HG02870 (cell line): ENCODE data around the gene DUSP1.

ENCODE experiments used
- ATAC-seq: cut with Tn5 transposase; IDR thresholded peaks from one replicate; pipeline ENCODE4 v1.9.1; 2021; ENCODE audit warnings: mild to moderate bottlenecking, moderate library complexity; ENCODE audit not compliant: unreplicated experiment

The DUSP1 gene

DNA sequence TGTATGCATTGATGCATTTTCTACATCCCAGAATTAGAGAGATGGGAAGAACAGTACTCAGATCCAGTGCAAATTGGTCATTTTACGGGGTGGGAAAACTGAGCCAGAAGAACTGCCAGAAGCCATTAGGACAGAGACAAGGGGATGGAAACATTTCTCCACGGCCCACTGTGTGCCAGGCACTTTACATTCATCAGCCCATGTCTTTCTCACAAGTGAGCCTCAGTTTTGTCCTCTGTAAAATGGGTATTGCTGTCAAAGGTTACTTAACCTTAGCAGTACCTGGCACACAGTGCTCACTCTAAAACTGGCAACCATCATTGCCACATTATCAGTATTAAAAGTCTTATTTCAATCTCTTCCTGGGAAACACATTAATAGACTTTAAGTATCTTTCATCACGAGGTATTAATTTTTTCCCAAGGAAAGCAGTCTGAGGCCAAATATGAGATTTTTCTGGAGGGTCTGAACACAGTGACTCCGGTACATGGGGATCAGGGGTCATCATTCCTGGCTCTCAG, 5.2 kb downstream of the DUSP1 start:
- ATAC-seq: no peak

DNA sequence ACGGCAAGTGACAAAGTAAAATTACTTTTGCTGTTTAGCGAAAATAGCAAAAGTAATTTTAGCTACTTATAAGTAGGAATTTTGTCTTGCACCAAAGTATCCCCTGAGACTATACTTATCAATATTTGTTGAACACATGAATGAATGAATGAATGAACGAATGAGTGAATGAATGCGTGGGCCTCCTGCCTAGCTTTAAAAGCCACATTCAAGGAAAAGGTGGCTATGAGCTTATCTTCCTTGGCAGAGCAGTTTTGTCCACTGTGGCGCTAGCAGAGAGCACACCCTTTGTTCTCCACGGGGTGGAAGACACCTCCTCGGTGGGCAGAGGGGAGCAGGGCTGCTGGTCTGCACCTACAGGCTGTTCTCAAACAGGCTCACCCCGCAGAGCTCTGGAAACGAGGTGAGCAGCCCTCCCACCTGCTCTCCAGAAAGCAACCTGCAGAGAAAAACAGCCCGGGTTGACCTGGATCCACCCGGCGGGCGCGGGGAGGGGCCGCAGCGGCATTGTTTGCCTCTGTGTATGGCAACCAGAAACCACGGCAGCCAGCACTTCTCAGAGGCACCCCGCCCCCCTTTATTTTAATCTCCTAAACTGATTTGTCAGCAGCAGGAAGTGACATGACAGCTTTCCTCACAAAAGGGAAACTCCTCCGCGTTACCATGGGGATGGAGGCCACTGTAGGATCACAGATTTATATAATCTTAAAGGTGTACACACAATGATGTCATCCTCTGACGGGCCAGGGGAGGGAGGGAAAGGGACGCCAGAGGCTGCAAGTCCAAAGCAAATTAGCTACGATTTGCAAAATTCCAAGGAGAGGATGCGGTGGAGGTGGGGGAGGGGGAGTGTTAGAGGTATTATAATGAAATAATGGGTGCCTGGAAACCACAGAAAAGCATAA, 5.9 kb downstream of the DUSP1 start:
- peak; percentile 89 for ATAC-seq

DNA sequence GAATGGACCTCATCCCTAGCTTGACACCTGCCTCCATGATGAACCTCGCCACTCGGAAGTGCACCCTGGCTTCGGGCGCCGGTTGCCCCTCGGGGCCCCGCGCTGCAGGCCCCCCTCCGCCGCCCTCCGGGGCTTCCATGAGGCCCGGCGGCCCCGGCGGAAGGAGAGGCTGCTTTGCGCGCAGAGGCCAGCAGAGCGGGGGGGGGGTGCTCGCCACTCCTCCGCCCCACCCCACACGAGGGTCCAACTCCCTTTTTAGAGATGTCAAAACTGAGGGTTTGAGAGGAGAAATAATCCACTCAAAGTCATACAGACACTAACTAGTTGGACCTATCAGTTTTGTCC, 7.9 kb downstream of the DUSP1 start:
- no peak for ATAC-seq

DNA sequence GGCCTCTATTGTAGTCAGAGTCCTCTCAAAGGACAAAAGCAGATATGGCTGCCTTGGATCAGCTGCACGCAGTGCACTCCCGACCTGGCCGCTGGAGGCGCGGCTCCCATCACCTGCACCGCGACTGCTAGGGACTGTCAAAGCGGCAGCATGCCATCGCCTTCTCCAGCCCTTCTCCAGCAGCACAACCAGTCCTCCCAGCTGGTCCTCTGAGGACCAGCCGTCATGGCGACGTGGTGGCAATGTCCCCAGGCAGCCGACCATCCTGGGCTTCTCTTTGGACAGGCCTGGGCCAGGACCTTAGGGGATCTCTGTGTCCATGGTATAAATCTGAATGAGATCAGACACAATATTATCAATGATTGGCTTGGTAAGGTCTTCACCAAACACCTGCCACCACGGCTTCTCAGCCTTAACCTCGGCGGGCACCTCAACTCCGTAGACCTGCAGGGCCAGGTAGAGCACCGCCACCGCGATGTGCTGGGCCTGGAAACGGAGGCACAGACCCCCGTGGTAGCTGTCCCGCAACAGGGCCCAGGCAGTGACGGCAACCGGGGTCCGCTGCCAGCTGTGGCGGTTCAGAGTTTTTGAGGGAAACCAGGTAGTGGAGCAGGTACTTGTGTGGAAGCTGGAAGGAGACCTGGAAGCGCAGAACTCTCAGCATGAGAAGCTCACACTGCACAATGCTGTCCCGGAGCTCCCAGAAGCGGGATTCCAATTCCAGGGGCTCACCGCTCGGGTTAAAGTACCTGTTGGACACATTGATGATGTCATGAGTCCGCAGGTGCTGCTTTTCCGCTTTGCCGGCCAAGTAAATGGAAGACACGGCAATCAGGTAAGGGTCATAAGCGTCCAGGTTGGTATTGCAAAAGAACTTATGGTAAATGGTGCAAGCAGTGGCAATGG, 8.5 kb downstream of the DUSP1 start:
- no peak for ATAC-seq

DNA sequence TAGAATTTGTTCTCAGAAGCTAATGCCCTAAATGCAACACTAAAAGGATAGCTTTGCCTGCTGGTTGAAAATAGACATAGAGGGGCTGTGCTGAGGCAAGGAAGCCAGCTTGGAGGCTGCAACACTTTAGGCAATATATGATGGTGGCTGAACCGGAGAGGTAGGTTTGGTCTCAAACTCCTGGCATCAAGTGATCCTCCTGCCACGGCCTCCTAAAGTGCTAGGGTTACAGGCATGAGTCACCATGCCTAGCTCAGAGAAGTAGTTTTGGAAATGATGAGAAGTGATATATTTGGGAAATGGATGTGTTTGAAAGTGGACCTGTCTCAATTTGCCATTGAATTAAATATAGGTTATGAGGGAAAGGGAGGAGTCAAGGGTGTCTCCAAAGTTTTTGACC, 10.0 kb downstream of the DUSP1 start:
- ATAC-seq: no peak

DNA sequence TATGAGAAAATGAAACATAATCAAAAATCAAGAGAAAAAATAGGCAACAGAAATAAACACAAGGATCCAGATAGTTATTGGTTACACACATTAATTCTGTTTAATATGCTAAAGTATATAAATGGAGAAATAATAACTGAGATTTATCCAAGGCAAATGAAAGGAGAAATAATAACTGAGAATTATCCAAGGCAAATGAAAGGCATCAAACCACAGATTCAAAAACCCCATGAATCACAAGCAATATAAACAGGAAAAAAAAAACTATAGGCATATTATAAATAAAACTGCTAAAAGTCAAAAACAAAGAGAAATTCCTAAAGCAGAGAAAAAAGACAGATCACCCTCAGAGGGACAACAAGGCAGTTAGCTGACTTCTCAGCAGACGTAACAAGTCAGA, 10.9 kb downstream of the DUSP1 start:
- no peak for ATAC-seq

DNA sequence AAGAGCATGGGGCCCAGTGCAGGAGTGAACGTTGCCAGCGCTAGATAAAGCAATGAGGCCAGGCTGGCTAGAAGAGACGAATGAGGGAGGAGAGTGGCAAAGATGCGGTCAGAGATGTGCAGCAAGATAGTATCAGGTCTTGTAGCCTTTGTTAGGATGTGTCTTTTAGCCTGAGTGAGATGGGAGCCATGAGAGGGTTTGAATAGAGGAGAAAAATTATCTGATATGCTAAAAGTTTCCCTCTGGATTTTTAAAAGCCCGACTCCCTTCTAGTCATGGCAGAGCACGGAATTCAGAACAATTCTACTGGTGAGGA, 12.2 kb downstream of the DUSP1 start:
- no peak for ATAC-seq

DNA sequence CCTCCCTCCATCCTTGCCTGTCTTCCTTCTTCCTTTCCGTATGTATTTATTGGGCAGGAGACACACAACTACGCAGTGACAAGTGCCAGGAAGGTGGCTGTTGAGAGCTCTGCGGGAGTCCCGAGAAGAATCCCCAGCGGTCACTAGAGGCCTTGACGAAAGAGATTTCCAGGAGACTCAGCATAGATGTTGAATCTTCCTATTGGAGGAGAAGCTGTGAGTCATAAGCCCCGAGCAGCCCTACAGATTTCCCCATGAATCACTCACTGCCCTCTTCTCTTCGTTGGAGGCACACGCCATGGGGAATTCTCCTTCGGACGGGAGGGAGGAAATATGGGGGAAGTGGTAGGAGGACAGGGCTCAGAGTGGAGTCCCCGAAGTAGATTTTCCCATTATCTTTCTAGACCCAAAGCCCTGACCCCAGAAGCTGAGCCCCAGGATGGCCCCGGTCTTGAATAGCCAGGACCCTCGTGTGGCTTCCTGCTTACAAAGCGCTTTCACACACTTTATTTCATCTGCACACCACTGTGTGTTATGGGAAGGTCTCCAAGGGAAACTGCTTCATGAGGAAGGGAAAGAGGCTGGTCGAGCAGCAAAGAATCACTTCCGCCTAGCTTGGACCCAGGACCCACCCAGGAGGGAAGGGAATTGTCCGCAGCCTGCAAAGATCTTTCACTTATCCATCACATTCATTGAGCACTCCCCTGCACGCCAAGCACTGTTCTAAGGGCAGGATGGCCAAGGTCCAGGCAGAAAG, 12.7 kb downstream of the DUSP1 start:
- ATAC-seq: no peak

DNA sequence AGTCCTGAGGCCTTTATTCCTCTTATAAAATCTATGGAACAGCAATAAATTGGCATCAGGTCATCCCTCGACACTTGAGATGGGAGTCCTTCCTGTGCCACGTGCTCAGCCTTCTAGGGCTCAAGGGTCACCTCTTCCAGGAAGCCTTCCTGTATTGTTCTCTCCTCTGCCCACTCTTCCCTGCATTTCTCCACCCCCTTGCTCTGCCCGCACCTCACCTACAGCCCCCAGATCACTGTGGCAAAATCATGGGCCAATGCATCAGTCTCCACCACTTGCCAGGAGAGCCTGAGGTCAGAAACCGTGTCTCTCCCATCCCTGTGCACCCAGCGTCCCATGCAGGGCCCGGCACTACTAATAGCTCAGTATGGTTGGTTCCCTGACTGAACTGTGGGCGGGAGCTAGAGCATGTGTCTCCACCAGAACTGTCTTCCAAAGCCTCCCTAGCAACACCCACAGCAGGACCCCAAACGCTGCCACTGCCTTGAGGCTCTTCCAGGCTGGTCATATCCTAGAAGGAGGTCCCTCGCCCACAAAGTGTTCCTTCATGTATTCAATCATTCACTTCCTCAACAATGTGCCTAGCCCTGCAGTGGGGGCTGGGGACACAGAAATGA, 13.5 kb downstream of the DUSP1 start:
- no peak for ATAC-seq

DNA sequence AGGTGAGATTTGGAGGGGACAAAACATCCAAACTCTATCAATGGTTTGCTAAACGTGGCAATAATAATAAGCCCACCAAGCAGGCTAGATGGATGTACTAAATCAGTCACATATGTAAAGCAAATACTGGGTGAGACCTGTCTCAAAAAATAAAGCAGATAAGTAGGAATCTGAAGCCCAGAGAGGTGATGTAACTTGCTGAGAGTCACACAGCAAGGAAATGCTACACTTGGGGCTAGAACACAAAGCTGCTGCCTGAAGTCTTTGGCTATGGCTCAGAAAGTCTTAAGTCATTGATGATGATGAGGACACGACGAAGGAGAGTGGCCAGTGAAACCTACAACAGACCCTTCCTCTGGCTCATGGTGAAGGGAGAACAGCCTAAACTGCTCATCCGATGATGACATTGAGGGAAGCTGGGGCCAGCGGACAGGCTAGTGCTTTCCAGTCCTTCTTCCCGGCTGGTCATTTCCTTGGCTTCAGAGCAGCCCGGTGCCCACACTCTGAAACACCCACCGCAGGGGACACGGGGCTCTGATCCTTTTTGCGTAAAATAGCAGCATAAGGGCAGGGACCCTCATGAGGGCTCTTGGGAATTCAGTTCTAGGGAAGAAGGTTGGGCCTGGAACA, 14.1 kb downstream of the DUSP1 start:
- no peak for ATAC-seq

DNA sequence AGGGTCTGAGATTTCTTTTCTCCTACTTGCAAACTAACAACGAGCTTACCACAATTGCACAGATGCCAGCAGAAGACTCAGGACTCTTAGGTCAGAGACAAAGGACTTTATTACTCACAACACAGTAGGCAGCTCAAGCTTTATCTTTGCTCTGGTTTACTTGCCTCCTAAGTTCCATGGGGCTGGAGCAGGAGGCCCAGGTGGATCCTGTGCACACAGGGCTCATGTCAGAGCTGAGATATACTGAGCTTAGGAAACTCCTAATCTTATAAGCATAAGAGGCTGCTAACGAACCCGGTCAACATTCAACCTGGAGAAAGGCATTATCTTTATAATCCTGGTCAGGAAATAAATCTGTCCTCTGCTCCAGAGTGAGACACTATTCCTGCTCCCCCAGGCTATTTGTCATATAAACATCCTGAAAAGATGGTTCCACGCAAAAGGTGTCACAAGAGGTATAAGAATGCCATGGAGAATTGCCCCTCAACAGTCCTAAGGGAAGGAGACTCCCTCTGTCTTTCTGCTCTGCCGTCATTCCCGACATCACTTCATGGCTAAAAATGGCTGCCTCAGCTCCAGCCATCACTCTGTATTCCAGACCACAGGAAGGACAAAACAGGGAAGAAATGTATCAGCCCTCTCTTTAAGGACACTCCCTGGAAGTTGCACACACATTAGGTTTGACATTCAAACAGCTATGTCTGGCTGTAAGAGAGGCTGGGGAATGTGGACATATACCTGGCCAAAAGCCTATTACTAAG, 16.2 kb downstream of the DUSP1 start:
- ATAC-seq: no peak

DNA sequence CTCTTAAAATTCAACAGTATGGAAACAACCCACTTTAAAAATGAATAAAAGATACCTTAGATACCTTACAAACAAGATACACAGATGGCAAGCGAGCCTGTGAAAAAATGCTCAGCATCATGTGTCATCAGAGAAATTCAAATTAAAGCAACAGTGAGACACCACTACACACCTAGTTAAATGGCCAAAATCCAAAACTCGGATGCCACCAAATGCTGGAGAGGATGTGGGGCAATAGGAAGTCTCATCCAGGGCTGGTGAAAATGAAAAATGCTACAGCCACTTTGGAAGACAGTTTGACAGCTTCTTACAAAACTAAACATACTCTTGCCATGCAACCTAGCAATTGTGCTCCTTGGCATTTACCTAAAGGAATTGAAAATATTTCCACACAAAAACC, 17.9 kb downstream of the DUSP1 start:
- ATAC-seq: no peak

DNA sequence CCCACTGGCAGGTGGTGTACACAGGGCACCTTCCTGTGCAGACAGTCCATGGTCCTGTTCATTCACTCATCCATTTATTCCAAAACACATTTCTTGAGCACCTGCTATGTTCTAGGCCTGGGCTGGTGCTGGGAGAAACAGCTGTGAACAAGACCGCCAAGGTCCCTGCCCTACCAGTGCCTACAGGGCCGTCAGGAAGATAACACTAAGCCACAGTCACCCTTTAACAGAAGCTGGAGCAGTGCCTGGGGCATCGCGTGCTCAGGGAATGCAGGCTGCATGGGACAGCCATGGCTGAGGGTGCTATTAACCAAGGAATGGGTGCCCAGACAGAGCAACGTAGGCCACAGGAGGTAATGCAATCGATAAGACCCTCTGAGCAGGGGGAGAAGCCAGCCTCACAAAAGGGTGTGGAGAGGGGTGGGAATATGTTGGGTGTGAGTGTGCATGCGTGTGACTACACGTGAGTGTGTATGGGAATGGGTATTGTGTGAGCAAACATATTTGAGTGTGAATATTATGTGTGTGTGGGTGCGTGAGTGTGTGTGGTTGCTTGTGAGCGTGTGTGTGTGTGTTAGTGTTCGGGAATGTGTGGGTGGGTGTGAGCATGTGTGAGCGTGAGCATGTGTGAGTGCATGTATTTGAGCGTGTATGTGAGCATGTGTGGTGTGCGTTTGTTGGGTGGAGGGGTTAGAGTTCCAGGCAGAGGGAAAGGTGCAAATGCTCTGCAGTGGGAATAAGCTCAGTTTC, 19.1 kb downstream of the DUSP1 start:
- no peak for ATAC-seq

DNA sequence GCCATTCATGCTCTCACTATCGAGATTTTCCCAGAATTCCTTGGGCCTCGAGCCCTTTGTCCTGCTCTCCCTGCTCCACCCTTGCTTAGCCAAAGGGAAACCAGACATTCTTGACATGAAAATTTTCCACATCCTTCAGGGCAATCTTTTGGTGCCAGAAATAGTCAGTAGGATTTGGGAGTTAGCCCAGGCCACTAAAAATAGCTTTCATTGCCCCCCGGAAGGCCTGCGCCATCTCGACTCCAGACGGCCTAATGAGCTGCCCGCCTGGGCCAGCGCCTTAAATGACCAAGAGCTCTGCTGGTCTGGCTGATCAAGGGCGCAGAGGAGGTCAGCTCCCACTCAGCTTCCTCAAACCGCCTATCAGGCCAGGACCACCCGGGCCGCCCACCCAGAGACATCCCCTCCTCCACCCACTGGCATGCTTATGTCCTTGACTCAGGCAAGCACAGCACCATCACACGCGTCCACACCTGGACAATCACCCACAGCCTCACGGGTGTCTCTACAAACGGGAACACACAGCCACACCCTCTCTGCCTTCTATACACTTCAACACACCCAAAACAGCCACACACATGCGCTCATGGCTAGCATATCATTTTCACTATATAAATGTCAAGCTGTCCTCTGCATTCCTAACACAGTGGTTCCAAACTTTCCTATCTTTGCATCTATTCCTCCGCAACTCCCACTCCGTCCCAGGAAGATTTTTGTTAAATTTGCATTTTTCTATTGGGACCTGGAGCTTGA, 20.9 kb downstream of the DUSP1 start:
- no peak for ATAC-seq

DNA sequence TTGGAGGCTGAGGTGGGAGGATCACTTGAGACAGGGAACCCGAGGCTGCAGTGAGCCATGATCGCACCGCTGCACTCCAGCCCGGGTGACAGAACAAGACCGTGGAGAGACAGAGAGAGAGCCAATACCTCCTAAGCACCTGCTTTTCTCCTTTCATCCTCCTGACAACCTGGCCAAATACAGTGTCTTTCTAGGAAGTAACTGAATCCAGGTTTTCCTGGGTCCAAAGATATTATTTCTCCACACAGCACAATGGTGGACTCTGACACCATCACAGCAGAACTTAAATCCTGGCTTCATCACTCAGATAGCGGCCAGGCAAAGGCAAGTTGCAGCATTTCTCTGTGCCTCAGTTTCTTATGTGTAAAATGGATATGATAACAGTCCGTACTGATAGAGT, 21.9 kb downstream of the DUSP1 start:
- no peak for ATAC-seq

DNA sequence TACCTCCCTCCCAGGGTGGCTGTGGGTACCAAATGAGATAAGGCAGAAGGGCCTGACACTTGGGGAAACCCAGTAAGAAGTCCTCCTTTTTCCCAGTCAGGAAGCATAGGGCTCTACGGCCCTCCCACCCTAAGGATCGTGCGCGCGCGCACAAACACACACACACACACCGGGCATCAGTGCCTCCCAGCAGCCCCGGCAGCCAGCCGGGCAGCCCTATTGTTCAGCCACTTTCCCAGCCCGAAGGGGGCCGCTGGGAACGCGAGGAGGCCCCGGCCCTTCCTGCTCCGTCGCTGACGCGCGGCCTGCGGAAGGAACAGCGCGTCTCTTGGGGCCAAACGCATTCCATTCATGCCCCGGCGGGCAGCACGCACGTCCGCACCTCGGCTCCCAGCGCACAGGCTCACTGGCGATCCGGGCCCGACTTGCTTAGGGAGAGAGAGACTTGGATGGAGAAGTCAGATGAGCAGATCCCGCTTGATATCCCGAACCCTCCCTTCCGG, 22.6 kb downstream of the DUSP1 start:
- no peak for ATAC-seq

DNA sequence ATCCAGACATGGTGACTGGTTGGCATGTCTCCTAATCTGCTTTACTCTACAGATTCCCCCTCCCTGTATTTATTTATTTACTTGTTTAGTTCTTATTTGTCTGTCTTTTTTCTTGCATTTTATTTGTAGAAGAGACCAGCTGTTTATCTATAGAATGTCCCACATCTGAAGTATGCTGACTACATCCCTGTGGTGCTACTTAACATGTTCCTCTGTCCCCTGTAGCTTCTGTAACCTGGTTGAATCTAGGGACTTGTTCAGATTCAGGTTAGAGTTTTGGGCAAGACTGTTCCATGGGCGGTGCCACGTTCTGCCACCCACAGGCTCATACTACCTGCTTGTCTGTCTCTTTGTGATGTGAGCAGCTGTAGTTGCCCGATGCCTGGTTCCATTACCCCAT, 23.5 kb downstream of the DUSP1 start:
- no peak for ATAC-seq

DNA sequence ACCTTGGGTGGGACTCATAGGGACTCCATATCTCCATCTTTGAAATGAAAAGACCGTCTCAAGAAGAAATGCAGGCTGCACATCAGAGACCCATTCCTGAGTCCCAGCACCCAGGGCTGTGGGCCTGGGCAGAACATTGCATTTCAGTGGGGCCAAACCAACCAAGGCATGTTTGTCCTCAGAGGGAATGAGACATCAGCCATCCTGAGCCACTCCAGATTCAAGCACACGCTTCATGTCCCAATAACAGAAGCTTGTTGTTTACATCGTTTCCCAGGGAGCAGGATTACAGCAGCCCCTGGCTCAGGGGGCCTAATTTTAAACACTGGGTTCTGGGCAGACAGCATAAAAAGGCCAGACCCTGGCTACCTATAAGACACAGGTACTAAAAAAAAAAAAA, 24.3 kb downstream of the DUSP1 start:
- ATAC-seq: no peak
